GM23248 (cell line): ENCODE measurements around the gene HYI.

ENCODE experiments used
- EZH2 ChIP-seq: fragments of 200-600 bp; sonication (generic); IDR thresholded peaks from 2 replicates; pipeline ENCODE4 v1.6.1; 2018; ENCODE audit warnings: antibody characterized with exemption, mild to moderate bottlenecking; ENCODE audit not compliant: insufficient read depth, poor library complexity, severe bottlenecking
- EZH2phosphoT487 ChIP-seq: fragments of 200-600 bp; sonication (generic); IDR thresholded peaks from 2 replicates; pipeline ENCODE4 v1.6.1; 2018; ENCODE audit warnings: antibody characterized with exemption, moderate library complexity, mild to moderate bottlenecking, low read depth; ENCODE audit not compliant: insufficient read depth

DNA sequence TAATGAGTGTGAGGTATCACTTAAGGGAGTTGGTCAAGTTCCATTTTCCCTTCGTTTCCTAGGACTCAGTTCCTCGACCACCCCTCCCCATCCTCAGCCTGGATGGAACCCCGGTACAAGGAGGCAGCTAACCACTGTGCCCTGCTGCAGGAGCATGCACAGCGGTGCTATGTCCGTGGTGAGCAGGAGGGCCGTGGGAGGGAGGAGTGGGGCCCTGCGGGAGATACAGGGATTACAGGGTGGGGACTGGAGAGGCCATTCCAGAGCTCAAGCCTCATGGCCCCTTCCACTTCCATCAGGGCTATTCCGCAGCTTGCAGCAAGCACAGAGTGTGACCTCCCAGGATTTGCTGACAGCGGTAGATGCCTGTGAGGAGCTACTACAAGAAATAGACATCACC is 25.8 kb downstream of the HYI start:
- TF ChIP-seq EZH2 (no peak), EZH2phosphoT487 (no peak)
